Activated CD4-positive, alpha-beta T cell treated with anti-CD3 and anti-CD28 coated beads for 4 hours (primary cell): ENCODE results near the gene RPS19BP1.

Experiments used
- DNase-seq, 2 donors: peaks; one replicate each; pipeline ENCODE4 v3.0.0-alpha.2; 2020

Gene RPS19BP1

DNA sequence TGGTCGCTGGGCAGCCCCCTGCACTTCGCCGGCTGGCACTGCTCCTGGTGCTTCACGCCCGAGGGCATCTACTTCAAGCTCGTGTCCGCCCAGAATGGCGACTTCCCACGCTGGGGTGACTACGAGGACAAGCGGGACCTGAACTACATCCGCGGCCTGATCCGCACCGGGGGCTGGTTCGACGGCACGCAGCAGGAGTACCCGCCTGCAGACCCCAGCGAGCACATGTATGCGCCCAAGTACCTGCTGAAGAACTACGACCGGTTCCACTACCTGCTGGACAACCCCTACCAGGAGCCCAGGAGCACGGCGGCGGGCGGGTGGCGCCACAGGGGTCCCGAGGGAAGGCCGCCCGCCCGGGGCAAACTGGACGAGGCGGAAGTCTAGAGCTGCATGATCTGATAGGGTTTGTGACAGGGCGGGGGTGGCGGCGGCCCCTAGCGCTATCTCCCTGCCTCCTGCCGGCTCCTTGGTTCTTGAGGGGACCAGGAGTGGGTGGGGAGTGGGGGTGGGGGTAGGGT is 43.9 kb downstream of the RPS19BP1 start:
- DNase-seq: no peak

- DNase-seq: no peak
These were observed 44.6 kb downstream of the RPS19BP1 start for GRCh38 chr22:39487826-39488520.

- no peak for DNase-seq
These were observed 45.4 kb downstream of the RPS19BP1 start for GRCh38 chr22:39486951-39487825.

- DNase-seq: no peak
These were observed 49.8 kb downstream of the RPS19BP1 start for GRCh38 chr22:39482768-39483167.

- DNase-seq: no peak
These were observed 51.0 kb downstream of the RPS19BP1 start for GRCh38 chr22:39481595-39481994.

DNA sequence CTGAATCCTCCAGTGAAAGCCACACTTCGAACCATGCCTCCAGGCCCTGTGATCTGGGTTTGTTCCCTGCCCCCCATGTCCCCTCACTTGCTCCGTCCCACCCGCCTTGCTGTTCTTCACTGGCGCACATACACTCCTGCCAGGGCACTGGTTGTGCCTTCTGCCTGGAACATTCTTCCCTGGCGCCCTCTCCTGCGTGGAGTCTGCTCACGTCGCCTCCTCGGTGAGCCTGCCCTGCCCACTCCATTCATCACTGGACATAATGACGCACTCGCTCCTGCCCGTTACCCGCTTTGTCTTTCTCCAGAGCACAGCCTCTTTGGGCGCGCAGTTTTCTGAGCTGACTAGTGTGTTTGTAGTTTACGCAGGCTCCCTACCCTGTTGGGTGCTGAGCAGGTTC is 51.5 kb downstream of the RPS19BP1 start:
- no peak for DNase-seq

GRCh38 chr22:39480557-39480956 is 52.0 kb downstream of the RPS19BP1 start:
- no peak for DNase-seq

DNA sequence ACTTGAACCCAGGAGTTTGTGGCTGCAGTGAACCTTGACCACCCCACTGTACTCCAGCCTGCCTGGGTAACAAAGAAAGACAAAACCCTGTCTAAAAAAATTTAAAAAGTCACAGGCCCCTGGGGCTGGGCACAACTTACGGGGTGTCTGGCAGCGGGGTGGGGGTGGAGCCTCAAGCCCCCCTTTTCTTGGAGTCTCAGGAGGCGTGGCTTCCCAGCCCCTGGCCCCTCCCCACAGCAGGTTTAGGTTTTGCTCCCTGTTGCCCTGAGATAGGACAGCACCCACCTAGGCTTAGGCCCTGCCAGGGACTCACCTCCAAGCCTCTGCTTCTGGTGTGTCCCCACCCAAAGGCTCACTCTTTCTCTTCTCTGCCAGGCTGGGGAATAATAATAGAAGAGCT is 53.3 kb downstream of the RPS19BP1 start:
- DNase-seq: no peak
